Mesendoderm (in vitro differentiated cells): ENCODE results near the gene GBGT1.

Experiments used
- DNase-seq: peaks from one replicate; pipeline ENCODE4 v3.0.0; 2013
- H2AK5ac ChIP-seq: 2 replicates; pipeline ENCODE4 v1.6.1; 2013; ENCODE audit warnings: low read length, inconsistent platforms
- H2BK120ac ChIP-seq: 2 replicates; pipeline ENCODE4 v1.6.1; 2013; ENCODE audit warnings: low read depth, mild to moderate bottlenecking, low read length, moderate library complexity, mixed read lengths
- H2BK15ac ChIP-seq: replicated peaks from 2 replicates; pipeline ENCODE4 v1.6.1; 2013; ENCODE audit warnings: low read depth, mild to moderate bottlenecking, moderate library complexity
- H2BK5ac ChIP-seq: 2 replicates; pipeline ENCODE4 v1.6.1; 2013; ENCODE audit warnings: low read length, inconsistent platforms
- H3K18ac ChIP-seq: 2 replicates; pipeline ENCODE4 v1.6.1; 2013; ENCODE audit warnings: mild to moderate bottlenecking, low read length, mixed read lengths
- H3K23ac ChIP-seq: one replicate; pipeline ENCODE4 v1.6.1; 2013; ENCODE audit warnings: low read length
- H3K27ac ChIP-seq: 2 replicates; pipeline ENCODE4 v1.5.1; 2013; ENCODE audit warnings: low read depth, mild to moderate bottlenecking, inconsistent platforms, low read length, moderate library complexity
- H3K27me3 ChIP-seq: 2 replicates; pipeline ENCODE4 v1.6.1; 2013; ENCODE audit warnings: low read length, control low read depth, mild to moderate bottlenecking, inconsistent platforms; ENCODE audit not compliant: insufficient read depth, poor library complexity
- H3K36me3 ChIP-seq: 2 replicates; pipeline ENCODE4 v1.6.1; 2013; ENCODE audit warnings: low read length, inconsistent platforms; ENCODE audit not compliant: control insufficient read depth, insufficient read depth
- H3K4ac ChIP-seq: one replicate; pipeline ENCODE4 v1.6.1; 2013; ENCODE audit warnings: low read depth, mild to moderate bottlenecking, low read length, moderate library complexity
- H3K4me1 ChIP-seq: 2 replicates; pipeline ENCODE4 v1.6.1; 2013; ENCODE audit warnings: low read depth, low read length, inconsistent platforms; ENCODE audit not compliant: control insufficient read depth
- H3K4me2 ChIP-seq: 2 replicates; pipeline ENCODE4 v1.6.1; 2013; ENCODE audit warnings: low read length
- H3K4me3 ChIP-seq: 2 replicates; pipeline ENCODE4 v1.5.1; 2013; ENCODE audit warnings: mild to moderate bottlenecking, low read length
- H3K56ac ChIP-seq: one replicate; pipeline ENCODE4 v1.6.1; 2013; ENCODE audit warnings: low read length
- H3K79me1 ChIP-seq: 2 replicates; pipeline ENCODE4 v1.6.1; 2013; ENCODE audit warnings: low read length, inconsistent platforms
- H3K79me2 ChIP-seq: 2 replicates; pipeline ENCODE4 v1.6.1; 2013; ENCODE audit warnings: mild to moderate bottlenecking, low read length; ENCODE audit not compliant: control insufficient read depth, insufficient read depth
- H3K9ac ChIP-seq: 2 replicates; pipeline ENCODE4 v1.6.1; 2013; ENCODE audit warnings: low read length, inconsistent platforms
- H4K5ac ChIP-seq: one replicate; pipeline ENCODE4 v1.6.1; 2013; ENCODE audit warnings: low read length
- H4K8ac ChIP-seq: one replicate; pipeline ENCODE4 v1.6.1; 2013; ENCODE audit warnings: low read depth, mild to moderate bottlenecking, control low read depth, low read length, moderate library complexity
- WGBS: extraction: QIAGEN DNeasy Blood & Tissue Kit; methylation state at CpG from one replicate; pipeline ENCODE4 v1.1.7; 2013; ENCODE audit warnings: low lambda C conversion rate, missing lambda C conversion rate; ENCODE audit not compliant: insufficient coverage; ENCODE audit errors: extremely low coverage; 5-methylcytosine and 5-hydroxymethylcytosine counted together

GBGT1 gene

GRCh38 chr9:133129001-133129795 lies 34.5 kb downstream of the GBGT1 start:
- H3K4me3 ChIP-seq = no peak overlapping the region
- H2BK15ac ChIP-seq = no peak overlapping the region
- no peak overlapping the region for H2BK120ac ChIP-seq
- no peak overlapping the region for H3K23ac ChIP-seq
- H3K4me2 ChIP-seq = no peak overlapping the region
- H3K18ac ChIP-seq = no peak overlapping the region
- H4K8ac ChIP-seq = no peak overlapping the region
- H4K5ac ChIP-seq = no peak overlapping the region
- H3K4me1 ChIP-seq = no peaks in the 10 kb centered on the region
- no peaks in the 10 kb centered on the region for H3K36me3 ChIP-seq
- H3K4ac ChIP-seq = no peak overlapping the region
- H3K56ac ChIP-seq = no peak overlapping the region
- H3K9ac ChIP-seq = no peak overlapping the region
- no peaks in the 10 kb centered on the region for H3K79me1 ChIP-seq
- no peaks in the 10 kb centered on the region for H3K27me3 ChIP-seq
- no peak overlapping the region for H2BK5ac ChIP-seq
- no CpG with 5 or more reads among the region's 29 CpGs for WGBS
- H3K27ac ChIP-seq = no peak overlapping the region
- DNase-seq = no peak
- no peaks in the 10 kb centered on the region for H3K79me2 ChIP-seq
- no peak overlapping the region for H2AK5ac ChIP-seq

- Histone ChIP-seq H3K27ac (no peak overlapping the region), H3K4me2 (no peak overlapping the region), H3K9ac (no peak overlapping the region), H2BK5ac (no peak overlapping the region), H3K56ac (no peak overlapping the region), H3K4me1 (no peaks in the 10 kb centered on the region), H3K27me3 (no peaks in the 10 kb centered on the region), H3K79me2 (no peaks in the 10 kb centered on the region), H2BK120ac (no peak overlapping the region), H3K4me3 (no peak overlapping the region), H3K18ac (no peak overlapping the region), H3K36me3 (no peaks in the 10 kb centered on the region), H3K79me1 (no peaks in the 10 kb centered on the region), H3K23ac (no peak overlapping the region), H4K8ac (no peak overlapping the region), H4K5ac (no peak overlapping the region), H2AK5ac (no peak overlapping the region), H3K4ac (no peak overlapping the region), H2BK15ac (no peak overlapping the region)
- no CpG with 5 or more reads among the region's 13 CpGs for WGBS
- no peak for DNase-seq
Observed at GRCh38 chr9:133128152-133128551, 35.6 kb downstream of the GBGT1 start.

- Histone ChIP-seq H3K56ac (no peak overlapping the region), H3K4ac (no peak overlapping the region), H3K4me2 (no peak overlapping the region), H3K4me3 (no peak overlapping the region), H2BK120ac (no peak overlapping the region), H3K18ac (no peak overlapping the region), H3K79me1 (no peaks in the 10 kb centered on the region), H3K23ac (no peak overlapping the region), H2AK5ac (no peak overlapping the region), H3K4me1 (no peaks in the 10 kb centered on the region), H3K79me2 (no peaks in the 10 kb centered on the region), H3K27ac (no peak overlapping the region), H2BK15ac (no peak overlapping the region), H4K8ac (no peak overlapping the region), H3K27me3 (no peaks in the 10 kb centered on the region), H3K9ac (no peak overlapping the region), H2BK5ac (no peak overlapping the region), H4K5ac (no peak overlapping the region), H3K36me3 (no peaks in the 10 kb centered on the region)
- DNase-seq = no peak
- WGBS = no CpG with 5 or more reads among the region's 23 CpGs
Observed at GRCh38 chr9:133127340-133127981, 36.3 kb downstream of the GBGT1 start.

GRCh38 chr9:133126697-133127339 lies 36.9 kb downstream of the GBGT1 start:
- no peak for DNase-seq
- Histone ChIP-seq H3K4ac (no peak overlapping the region), H2BK5ac (no peak overlapping the region), H3K23ac (no peak overlapping the region), H3K27ac (no peak overlapping the region), H3K18ac (no peak overlapping the region), H3K79me1 (no peaks in the 10 kb centered on the region), H2AK5ac (no peak overlapping the region), H3K56ac (no peak overlapping the region), H2BK120ac (no peak overlapping the region), H3K9ac (no peak overlapping the region), H3K4me2 (no peak overlapping the region), H3K27me3 (no peaks in the 10 kb centered on the region), H4K8ac (no peak overlapping the region), H3K36me3 (no peaks in the 10 kb centered on the region), H2BK15ac (no peak overlapping the region), H3K79me2 (no peaks in the 10 kb centered on the region), H4K5ac (no peak overlapping the region), H3K4me3 (no peak overlapping the region), H3K4me1 (no peaks in the 10 kb centered on the region)
- no CpG with 5 or more reads among the region's 17 CpGs for WGBS

GRCh38 chr9:133125941-133126696 lies 37.6 kb downstream of the GBGT1 start:
- no peak overlapping the region for H3K9ac ChIP-seq
- no peak overlapping the region for H3K18ac ChIP-seq
- no peaks in the 10 kb centered on the region for H3K4me1 ChIP-seq
- H4K5ac ChIP-seq = no peak overlapping the region
- no peak for DNase-seq
- H3K4me3 ChIP-seq = no peak overlapping the region
- no peak overlapping the region for H3K56ac ChIP-seq
- H3K27ac ChIP-seq = no peak overlapping the region
- no peak overlapping the region for H4K8ac ChIP-seq
- no peak overlapping the region for H2BK15ac ChIP-seq
- WGBS = no CpG with 5 or more reads among the region's 24 CpGs
- no peak overlapping the region for H3K4me2 ChIP-seq
- no peak overlapping the region for H2BK5ac ChIP-seq
- no peak overlapping the region for H2BK120ac ChIP-seq
- no peaks in the 10 kb centered on the region for H3K27me3 ChIP-seq
- no peak overlapping the region for H3K4ac ChIP-seq
- H3K36me3 ChIP-seq = no peaks in the 10 kb centered on the region
- no peak overlapping the region for H2AK5ac ChIP-seq
- no peak overlapping the region for H3K23ac ChIP-seq
- no peaks in the 10 kb centered on the region for H3K79me1 ChIP-seq
- H3K79me2 ChIP-seq = no peaks in the 10 kb centered on the region
